ENCODE results near the gene IFT88. TPM values are rescaled to one million over a fixed set of nuclear protein-coding genes. Genes with fewer than 3 reads are reported as not detected.

Gene IFT88
- total RNA-seq, 2 experiments from 2014 or later, result 9.0 to 9.5 TPM

DNA sequence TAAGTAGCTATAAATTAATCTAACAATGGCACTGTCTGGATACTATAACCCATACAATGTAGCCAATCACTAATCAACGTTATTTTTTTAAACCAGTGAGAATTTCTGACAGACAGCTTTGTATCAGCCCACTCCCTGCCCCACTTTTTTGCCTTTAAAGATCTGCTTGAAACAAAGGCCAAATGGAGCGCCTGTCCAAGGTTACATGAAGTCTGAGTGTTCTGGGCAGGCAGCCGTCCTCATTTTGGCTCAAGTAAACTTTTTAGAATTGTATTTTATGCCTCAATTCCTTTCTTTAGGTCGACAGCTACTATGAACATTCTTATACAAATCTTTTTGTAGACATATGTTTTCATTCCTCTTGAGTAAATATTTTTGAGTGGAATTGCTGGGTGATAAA is 6.2 kb downstream of the IFT88 start:
- Mint-ChIP-seq H3K36me3 (ENCODE audit: low read depth) (peaks cover 64% of the 10 kb centered on the region), H3K4me3 (no peak overlapping the region), H3K4me1 (ENCODE audit: low read depth) (peaks cover 6% of the 10 kb centered on the region), H3K9me3 (peaks cover 9% of the 10 kb centered on the region), H3K27ac (no peak overlapping the region), H3K27me3 (no peaks in the 10 kb centered on the region)
- intact Hi-C loops (cut with DNase I, micrococcal nuclease), result no loop called here
- H3K36me3 ChIP-seq (ENCODE audit: insufficient read depth, low read length), result no peaks in the 10 kb centered on the region
- DNase-seq, result no peak
- ChIA-PET POLR2A (no interaction called here), CTCF (no interaction called here)
- no peak for ATAC-seq (ENCODE audit: poor library complexity)
- no peak overlapping the region for H3K27ac ChIP-seq (ENCODE audit: low read depth in 1 of 2, low read length in 2 of 2)
- no peak overlapping the region for H3K4me3 ChIP-seq (ENCODE audit: low read length)
- TF ChIP-seq, protein P1, sequence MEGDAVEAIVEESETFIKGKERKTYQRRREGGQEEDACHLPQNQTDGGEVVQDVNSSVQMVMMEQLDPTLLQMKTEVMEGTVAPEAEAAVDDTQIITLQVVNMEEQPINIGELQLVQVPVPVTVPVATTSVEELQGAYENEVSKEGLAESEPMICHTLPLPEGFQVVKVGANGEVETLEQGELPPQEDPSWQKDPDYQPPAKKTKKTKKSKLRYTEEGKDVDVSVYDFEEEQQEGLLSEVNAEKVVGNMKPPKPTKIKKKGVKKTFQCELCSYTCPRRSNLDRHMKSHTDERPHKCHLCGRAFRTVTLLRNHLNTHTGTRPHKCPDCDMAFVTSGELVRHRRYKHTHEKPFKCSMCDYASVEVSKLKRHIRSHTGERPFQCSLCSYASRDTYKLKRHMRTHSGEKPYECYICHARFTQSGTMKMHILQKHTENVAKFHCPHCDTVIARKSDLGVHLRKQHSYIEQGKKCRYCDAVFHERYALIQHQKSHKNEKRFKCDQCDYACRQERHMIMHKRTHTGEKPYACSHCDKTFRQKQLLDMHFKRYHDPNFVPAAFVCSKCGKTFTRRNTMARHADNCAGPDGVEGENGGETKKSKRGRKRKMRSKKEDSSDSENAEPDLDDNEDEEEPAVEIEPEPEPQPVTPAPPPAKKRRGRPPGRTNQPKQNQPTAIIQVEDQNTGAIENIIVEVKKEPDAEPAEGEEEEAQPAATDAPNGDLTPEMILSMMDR (IDR thresholded peaks at IDR 0.05), result no peak
- H3K9me3 ChIP-seq (ENCODE audit: control insufficient read depth in 1 of 2, insufficient read depth in 1 of 2, low read length in 2 of 2), result no peaks in the 10 kb centered on the region
- no peaks in the 10 kb centered on the region for H3K4me1 ChIP-seq (ENCODE audit: insufficient read depth, low read length)
- no peaks in the 10 kb centered on the region for H3K27me3 ChIP-seq (ENCODE audit: control insufficient read depth in 1 of 2, insufficient read depth in 2 of 2, low read length in 2 of 2)

DNA sequence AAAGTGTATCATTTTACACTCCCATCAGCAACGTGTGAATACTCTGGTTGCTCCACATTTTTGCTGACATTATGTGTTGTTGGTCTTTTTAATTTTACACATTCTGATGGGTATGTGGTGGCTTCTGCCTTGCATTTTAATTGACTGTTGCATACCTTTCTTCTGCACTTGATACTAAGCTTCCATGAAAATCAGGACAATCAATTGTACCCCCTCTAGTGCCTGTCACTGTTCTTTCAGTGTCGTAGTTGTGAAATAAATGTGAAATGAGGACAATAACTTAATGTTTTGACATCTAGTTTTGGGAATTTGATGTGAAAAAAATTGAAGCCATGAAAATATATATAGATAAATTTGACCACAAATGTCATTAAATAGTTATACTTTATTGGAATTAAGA is 6.7 kb downstream of the IFT88 start:
- ChIA-PET CTCF (no interaction called here), POLR2A (no interaction called here)
- H3K9me3 Mint-ChIP-seq, result peaks cover 9% of the 10 kb centered on the region
- no peak for ATAC-seq (ENCODE audit: poor library complexity)
- H3K36me3 Mint-ChIP-seq (ENCODE audit: low read depth), result peaks cover 68% of the 10 kb centered on the region
- Histone ChIP-seq H3K27ac (ENCODE audit: low read depth in 1 of 2, low read length in 2 of 2) (no peak overlapping the region), H3K4me1 (ENCODE audit: insufficient read depth, low read length) (no peaks in the 10 kb centered on the region), H3K36me3 (ENCODE audit: insufficient read depth, low read length) (no peaks in the 10 kb centered on the region), H3K9me3 (ENCODE audit: control insufficient read depth in 1 of 2, insufficient read depth in 1 of 2, low read length in 2 of 2) (no peaks in the 10 kb centered on the region), H3K27me3 (ENCODE audit: control insufficient read depth in 1 of 2, insufficient read depth in 2 of 2, low read length in 2 of 2) (no peaks in the 10 kb centered on the region), H3K4me3 (ENCODE audit: low read length) (no peak overlapping the region)
- no peak overlapping the region for H3K4me3 Mint-ChIP-seq
- no peaks in the 10 kb centered on the region for H3K27me3 Mint-ChIP-seq
- intact Hi-C loops (cut with DNase I, micrococcal nuclease), result no loop called here
- DNase-seq, result no peak
- H3K4me1 Mint-ChIP-seq (ENCODE audit: low read depth), result peaks cover 4% of the 10 kb centered on the region
- no peak overlapping the region for H3K27ac Mint-ChIP-seq
- TF ChIP-seq, protein P1 (IDR thresholded peaks at IDR 0.05), result no peak

DNA sequence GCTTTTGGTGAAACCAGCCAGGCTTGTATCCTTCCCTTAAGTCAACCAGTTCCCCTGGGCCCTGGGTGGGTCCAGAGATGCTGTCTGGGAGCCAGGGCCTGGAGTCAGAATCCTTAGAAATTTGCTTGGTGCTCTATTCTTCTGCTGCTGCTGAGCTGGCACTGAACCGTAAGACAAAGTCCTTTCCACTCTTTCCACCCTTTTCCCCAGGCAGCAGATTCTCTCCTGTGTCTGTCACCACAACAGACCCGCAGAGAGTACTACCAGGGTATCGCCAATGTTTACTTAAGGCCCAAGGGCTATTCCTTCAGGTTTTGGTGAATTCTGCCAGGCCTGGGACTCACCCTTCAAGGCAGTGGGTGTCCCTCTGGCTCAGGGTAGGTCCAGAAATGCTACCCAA is 12.2 kb downstream of the IFT88 start:
- H3K27me3 Mint-ChIP-seq, result no peaks in the 10 kb centered on the region
- intact Hi-C loops (cut with DNase I, micrococcal nuclease), result no loop called here
- CTCF ChIA-PET, result no interaction called here

More for the DNA sequence above, 12.2 kb downstream of the IFT88 start:
- no peak for DNase-seq
- Histone ChIP-seq H3K9me3 (ENCODE audit: control insufficient read depth in 1 of 2, insufficient read depth in 1 of 2, low read length in 2 of 2) (no peaks in the 10 kb centered on the region), H3K4me3 (ENCODE audit: low read length) (no peak overlapping the region), H3K36me3 (ENCODE audit: insufficient read depth, low read length) (peaks cover 8% of the 10 kb centered on the region), H3K27me3 (ENCODE audit: control insufficient read depth in 1 of 2, insufficient read depth in 2 of 2, low read length in 2 of 2) (no peaks in the 10 kb centered on the region), H3K27ac (ENCODE audit: low read depth in 1 of 2, low read length in 2 of 2) (no peak overlapping the region), H3K4me1 (ENCODE audit: insufficient read depth, low read length) (no peaks in the 10 kb centered on the region)
- ATAC-seq (ENCODE audit: poor library complexity), result no peak
- H3K36me3 Mint-ChIP-seq (ENCODE audit: low read depth), result peaks cover 83% of the 10 kb centered on the region
- peaks cover 12% of the 10 kb centered on the region for H3K9me3 Mint-ChIP-seq
- TF ChIP-seq, protein P1 (IDR thresholded peaks at IDR 0.05), result no peak
- peaks cover 4% of the 10 kb centered on the region for H3K4me1 Mint-ChIP-seq (ENCODE audit: low read depth)
- no peak overlapping the region for H3K27ac Mint-ChIP-seq
- no peak overlapping the region for H3K4me3 Mint-ChIP-seq
- POLR2A ChIA-PET, result no interaction called here

Data from CD4-positive, alpha-beta T cell (primary cell).